ENCODE results near the gene RAB25.

- TF ChIP-seq CTCF (IDR thresholded peaks at IDR 0.05) = no peak
- TF ChIP-seq EP300 (IDR thresholded peaks at IDR 0.05) = no peak
- TF ChIP-seq POLR2A (IDR thresholded peaks at IDR 0.05) = no peak
- no peak for TF ChIP-seq POLR2AphosphoS5 (IDR thresholded peaks at IDR 0.05)
Observed at GRCh38 chr1:156117414-156118176, 56.6 kb downstream of the RAB25 start.
